ENCODE measurements around the gene RGS16. TPM values are rescaled to one million over a fixed set of nuclear protein-coding genes. Genes with fewer than 3 reads are reported as not detected.

RGS16 gene
- total RNA-seq, 1 donor from 2014 or later: 1.2 TPM

DNA sequence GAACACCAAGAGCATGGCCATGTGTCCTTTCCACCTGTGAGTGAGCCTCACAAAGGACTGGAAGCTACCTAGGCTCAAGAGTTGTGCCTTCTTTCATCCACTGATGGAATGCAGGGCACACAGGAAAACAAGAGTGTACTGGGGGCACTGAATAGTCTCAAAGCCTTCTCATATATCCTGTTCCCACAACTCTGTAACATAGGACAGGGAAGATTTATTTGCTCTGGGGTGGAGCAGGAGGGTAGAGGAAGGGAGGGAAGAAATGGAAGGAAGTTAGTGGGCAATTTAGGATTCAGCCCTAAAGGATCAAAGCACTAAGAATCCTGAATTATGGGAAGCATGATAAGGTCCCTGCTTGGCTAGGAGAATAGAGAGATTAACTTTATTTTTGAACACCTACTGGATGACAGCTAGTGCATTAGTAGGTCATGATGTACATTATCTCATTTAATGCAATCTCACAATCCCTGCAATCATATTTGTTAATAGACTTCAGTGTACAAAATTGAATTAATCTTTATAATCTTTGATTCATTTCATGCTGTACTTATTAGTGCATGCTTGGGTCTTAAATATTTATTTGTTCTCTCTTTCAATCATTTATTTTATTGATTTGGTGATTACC, 27.0 kb upstream of the RGS16 start:
- H3K9me3 ChIP-seq: no peaks in the 10 kb centered on the region
- peaks cover 8% of the 10 kb centered on the region for H3K4me1 ChIP-seq
- no peaks in the 10 kb centered on the region for H3K36me3 ChIP-seq
- H3K27me3 ChIP-seq: no peaks in the 10 kb centered on the region
- H3K4me3 ChIP-seq: no peak overlapping the region
- intact Hi-C loops (cut with DNase I): no loop called here
- DNase-seq (ENCODE audit: extremely low spot score in 2 of 2): no peak
- TF ChIP-seq POLR2AphosphoS5 (IDR thresholded peaks at IDR 0.05; ENCODE audit: insufficient read depth in 1 of 2, low read depth in 1 of 2): no peak
- TF ChIP-seq, protein P1, sequence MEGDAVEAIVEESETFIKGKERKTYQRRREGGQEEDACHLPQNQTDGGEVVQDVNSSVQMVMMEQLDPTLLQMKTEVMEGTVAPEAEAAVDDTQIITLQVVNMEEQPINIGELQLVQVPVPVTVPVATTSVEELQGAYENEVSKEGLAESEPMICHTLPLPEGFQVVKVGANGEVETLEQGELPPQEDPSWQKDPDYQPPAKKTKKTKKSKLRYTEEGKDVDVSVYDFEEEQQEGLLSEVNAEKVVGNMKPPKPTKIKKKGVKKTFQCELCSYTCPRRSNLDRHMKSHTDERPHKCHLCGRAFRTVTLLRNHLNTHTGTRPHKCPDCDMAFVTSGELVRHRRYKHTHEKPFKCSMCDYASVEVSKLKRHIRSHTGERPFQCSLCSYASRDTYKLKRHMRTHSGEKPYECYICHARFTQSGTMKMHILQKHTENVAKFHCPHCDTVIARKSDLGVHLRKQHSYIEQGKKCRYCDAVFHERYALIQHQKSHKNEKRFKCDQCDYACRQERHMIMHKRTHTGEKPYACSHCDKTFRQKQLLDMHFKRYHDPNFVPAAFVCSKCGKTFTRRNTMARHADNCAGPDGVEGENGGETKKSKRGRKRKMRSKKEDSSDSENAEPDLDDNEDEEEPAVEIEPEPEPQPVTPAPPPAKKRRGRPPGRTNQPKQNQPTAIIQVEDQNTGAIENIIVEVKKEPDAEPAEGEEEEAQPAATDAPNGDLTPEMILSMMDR (IDR thresholded peaks at IDR 0.05): no peak
- no peak for TF ChIP-seq POLR2A (IDR thresholded peaks at IDR 0.05)
- no peak overlapping the region for H3K27ac ChIP-seq

DNA sequence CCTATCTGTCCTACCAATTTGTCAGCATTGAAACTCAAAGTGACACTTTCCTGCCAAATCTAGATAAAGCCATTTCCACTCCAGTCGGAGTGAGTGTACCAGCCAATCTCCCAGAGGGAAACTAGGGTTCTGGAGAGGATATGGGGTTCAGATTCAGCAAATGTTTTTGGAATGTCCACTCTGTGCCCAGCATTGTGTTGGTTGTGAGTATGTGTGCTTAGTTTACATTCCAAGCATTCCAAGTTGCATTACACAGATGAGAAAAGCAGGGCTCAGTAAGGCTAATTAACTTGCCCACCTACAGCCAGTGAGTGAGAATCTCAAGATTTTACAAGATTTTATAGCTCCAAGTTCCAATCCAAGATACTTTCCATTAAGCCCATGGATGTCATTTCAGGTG, 26.4 kb upstream of the RGS16 start:
- no peak overlapping the region for H3K27ac ChIP-seq
- peaks cover 12% of the 10 kb centered on the region for H3K4me1 ChIP-seq
- intact Hi-C loops (cut with DNase I): no loop called here
- no peaks in the 10 kb centered on the region for H3K36me3 ChIP-seq
- no peak for DNase-seq (ENCODE audit: extremely low spot score in 2 of 2)
- TF ChIP-seq POLR2A (IDR thresholded peaks at IDR 0.05) (no peak), POLR2AphosphoS5 (IDR thresholded peaks at IDR 0.05; ENCODE audit: insufficient read depth in 1 of 2, low read depth in 1 of 2) (no peak)
- TF ChIP-seq, protein P1 (IDR thresholded peaks at IDR 0.05): no peak
- H3K4me3 ChIP-seq: no peak overlapping the region
- no peaks in the 10 kb centered on the region for H3K9me3 ChIP-seq
- no peaks in the 10 kb centered on the region for H3K27me3 ChIP-seq

DNA sequence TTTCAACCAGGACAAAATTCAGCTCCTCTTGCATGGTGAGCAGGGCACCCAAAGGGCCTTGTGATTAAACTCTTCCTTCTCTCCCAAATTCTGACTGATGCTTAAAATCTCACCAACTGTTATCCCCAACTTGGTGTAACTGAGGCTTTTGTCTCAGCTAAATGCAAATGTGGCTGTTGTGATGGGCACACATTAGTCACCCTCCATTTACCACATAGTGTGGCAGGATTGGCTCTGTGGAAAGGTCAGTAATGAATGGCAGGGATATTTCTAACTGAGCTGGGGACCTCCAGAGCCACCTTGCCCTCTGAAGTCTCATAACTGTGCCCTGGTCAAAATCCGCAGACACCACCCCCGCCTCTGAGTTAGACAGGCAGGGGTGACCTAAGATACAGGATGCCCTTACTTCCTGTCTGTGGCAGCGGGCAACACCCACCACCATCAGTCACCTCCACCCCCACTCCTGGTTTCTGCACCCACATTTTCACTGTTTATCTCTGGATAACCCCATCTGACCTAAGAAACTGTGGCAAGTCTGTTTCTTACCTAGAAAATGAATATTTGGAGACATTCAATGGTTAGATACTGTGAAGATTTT, 25.4 kb upstream of the RGS16 start:
- Histone ChIP-seq H3K9me3 (no peaks in the 10 kb centered on the region), H3K27ac (no peak overlapping the region), H3K4me3 (no peak overlapping the region), H3K27me3 (no peaks in the 10 kb centered on the region), H3K36me3 (no peaks in the 10 kb centered on the region), H3K4me1 (peaks cover 12% of the 10 kb centered on the region)
- intact Hi-C loops (cut with DNase I): no loop called here
- no peak for TF ChIP-seq POLR2A (IDR thresholded peaks at IDR 0.05)
- no peak for TF ChIP-seq POLR2AphosphoS5 (IDR thresholded peaks at IDR 0.05; ENCODE audit: insufficient read depth in 1 of 2, low read depth in 1 of 2)
- TF ChIP-seq, protein P1 (IDR thresholded peaks at IDR 0.05): no peak
- DNase-seq (ENCODE audit: extremely low spot score in 2 of 2): no peak

DNA sequence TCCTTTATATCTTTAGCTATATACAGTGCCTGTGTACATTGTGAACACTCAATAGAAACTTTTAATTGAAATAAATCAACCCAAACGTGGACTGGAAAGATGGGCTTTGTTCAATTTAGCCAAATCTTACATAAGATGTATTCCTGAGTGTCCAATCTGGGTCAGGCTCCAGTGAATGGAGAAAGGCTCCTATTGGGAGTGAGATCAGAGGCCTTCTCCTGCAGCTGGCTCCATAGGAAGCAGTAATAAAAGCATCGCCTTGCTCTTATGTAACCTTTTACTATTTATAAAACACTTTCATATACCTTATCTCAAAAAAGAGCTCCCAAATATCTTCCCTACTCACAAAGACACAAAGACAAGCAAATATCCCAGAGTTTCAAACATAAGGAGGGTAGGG, 24.9 kb upstream of the RGS16 start:
- intact Hi-C loops (cut with DNase I): no loop called here
- TF ChIP-seq POLR2AphosphoS5 (IDR thresholded peaks at IDR 0.05; ENCODE audit: insufficient read depth in 1 of 2, low read depth in 1 of 2): no peak
- TF ChIP-seq, protein P1 (IDR thresholded peaks at IDR 0.05): no peak
- TF ChIP-seq POLR2A (IDR thresholded peaks at IDR 0.05): no peak
- Histone ChIP-seq H3K4me3 (no peak overlapping the region), H3K9me3 (no peaks in the 10 kb centered on the region), H3K27ac (no peak overlapping the region), H3K4me1 (peaks cover 12% of the 10 kb centered on the region), H3K27me3 (no peaks in the 10 kb centered on the region), H3K36me3 (no peaks in the 10 kb centered on the region)
- no peak for DNase-seq (ENCODE audit: extremely low spot score in 2 of 2)

DNA sequence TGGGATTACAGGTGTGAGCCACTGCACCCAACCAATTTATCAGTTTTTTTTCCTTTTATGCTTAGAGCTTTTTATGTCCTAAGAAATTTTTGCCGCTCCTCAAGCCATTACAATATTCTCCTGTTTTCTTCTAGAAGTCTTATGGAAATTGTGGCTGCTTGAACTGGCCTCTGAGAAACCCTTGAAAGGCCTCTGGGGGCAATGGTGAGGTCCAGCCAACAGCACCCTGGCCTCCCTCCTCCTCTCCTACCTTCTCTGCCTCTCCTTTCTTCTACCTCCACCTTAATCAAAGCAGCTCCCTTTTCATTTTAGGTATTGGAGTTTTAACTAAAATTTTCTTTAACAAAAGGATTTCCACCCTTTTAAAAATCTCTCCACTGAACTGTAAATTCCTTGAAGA, 24.5 kb upstream of the RGS16 start:
- H3K9me3 ChIP-seq: no peaks in the 10 kb centered on the region
- peaks cover 12% of the 10 kb centered on the region for H3K4me1 ChIP-seq
- TF ChIP-seq POLR2AphosphoS5 (IDR thresholded peaks at IDR 0.05; ENCODE audit: insufficient read depth in 1 of 2, low read depth in 1 of 2) (no peak), POLR2A (IDR thresholded peaks at IDR 0.05) (no peak)
- TF ChIP-seq, protein P1 (IDR thresholded peaks at IDR 0.05): no peak
- H3K27me3 ChIP-seq: no peaks in the 10 kb centered on the region
- intact Hi-C loops (cut with DNase I): no loop called here
- DNase-seq (ENCODE audit: extremely low spot score in 2 of 2): no peak
- H3K36me3 ChIP-seq: no peaks in the 10 kb centered on the region
- H3K4me3 ChIP-seq: no peak overlapping the region
- H3K27ac ChIP-seq: no peak overlapping the region
